Fibroblast of lung (primary cell): ENCODE data around the gene TBC1D9.

ENCODE experiments used
- EZH2 ChIP-seq: IDR thresholded peaks from 2 replicates; pipeline ENCODE4 v1.5.1; 2012; ENCODE audit warnings: low read length, control low read depth, mild to moderate bottlenecking; ENCODE audit errors: missing control alignments
- TF ChIP-seq, protein P1 (sequence below), 2 donors: IDR thresholded peaks in 1 of 2; conservative IDR thresholded peaks in 1 of 2; 1 replicate in 1 of 2; 2 replicates in 1 of 2; pipeline ENCODE4 v1.5.1; 2011 to 2012; ENCODE audit warnings: low read length in 2 of 2, control low read depth in 1 of 2, inconsistent platforms in 1 of 2, low read depth in 1 of 2, mild to moderate bottlenecking in 1 of 2

DNA sequence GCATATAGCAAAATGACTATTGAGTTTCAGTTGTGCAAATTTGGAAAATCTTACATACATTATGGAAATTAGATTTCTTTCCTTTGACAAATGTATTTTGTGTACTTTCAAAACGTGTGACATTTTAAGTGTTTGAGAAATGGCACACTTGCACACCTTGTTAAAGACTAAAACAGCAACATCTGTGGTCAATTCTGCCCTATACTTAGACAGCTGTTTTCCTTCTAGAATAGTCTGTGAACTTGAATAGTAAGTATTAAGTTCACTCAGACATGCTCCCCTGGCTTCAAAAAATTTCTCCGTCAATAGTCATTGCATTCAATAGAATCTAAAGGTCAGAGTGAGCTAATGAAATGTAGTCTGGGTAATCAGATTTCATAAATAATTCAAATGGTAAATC lies 21.7 kb upstream of the TBC1D9 start:
- TF ChIP-seq, protein P1, sequence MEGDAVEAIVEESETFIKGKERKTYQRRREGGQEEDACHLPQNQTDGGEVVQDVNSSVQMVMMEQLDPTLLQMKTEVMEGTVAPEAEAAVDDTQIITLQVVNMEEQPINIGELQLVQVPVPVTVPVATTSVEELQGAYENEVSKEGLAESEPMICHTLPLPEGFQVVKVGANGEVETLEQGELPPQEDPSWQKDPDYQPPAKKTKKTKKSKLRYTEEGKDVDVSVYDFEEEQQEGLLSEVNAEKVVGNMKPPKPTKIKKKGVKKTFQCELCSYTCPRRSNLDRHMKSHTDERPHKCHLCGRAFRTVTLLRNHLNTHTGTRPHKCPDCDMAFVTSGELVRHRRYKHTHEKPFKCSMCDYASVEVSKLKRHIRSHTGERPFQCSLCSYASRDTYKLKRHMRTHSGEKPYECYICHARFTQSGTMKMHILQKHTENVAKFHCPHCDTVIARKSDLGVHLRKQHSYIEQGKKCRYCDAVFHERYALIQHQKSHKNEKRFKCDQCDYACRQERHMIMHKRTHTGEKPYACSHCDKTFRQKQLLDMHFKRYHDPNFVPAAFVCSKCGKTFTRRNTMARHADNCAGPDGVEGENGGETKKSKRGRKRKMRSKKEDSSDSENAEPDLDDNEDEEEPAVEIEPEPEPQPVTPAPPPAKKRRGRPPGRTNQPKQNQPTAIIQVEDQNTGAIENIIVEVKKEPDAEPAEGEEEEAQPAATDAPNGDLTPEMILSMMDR (conservative IDR thresholded peaks at IDR 0.05 in 1 of 2, IDR thresholded peaks at IDR 0.05 in 1 of 2; ENCODE audit: low read depth in 1 of 2, low read length in 2 of 2), result no peak
- no peak for TF ChIP-seq EZH2
